ENCODE data around the gene NCKAP5. TPM values are rescaled to one million over a fixed set of nuclear protein-coding genes. Genes with fewer than 3 reads are reported as not detected.

NCKAP5 gene
- total and polyA plus RNA-seq, 7 donors = 0.03 to 1.2 (median 0.22) TPM

DNA sequence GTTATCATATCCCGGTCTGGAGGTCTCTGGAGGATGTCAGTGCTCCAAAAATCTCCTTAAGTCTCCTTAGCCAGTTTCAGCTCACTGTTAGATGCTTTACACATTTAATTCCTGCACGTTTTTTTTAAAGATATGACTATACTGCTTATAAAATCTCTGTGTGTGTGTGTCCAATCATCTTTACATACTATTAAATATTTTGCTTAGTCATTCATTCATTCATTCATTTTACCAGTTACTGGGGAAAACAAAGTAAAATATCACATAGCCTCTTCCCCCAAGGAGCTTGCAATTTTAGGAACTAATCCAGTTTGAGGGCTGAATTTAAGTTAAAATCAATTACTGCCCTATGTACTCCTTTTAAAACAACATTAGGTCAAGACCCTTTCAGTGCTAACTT lies 605.1 kb downstream of the NCKAP5 start:
- WGBS, 3 donors = 54 to 61% (median 57%) methylated on average over 2 of the region's 2 CpGs
- DNase-seq (no peak), ATAC-seq (no peak)
- H3K9me3 ChIP-seq = no peaks in the 10 kb centered on the region
- H3K36me3 ChIP-seq (ENCODE audit: insufficient read depth in 1 of 2, low read depth in 1 of 2) = no peaks in the 10 kb centered on the region
- no peak overlapping the region for H3K4me3 ChIP-seq
- TF ChIP-seq, protein P1, sequence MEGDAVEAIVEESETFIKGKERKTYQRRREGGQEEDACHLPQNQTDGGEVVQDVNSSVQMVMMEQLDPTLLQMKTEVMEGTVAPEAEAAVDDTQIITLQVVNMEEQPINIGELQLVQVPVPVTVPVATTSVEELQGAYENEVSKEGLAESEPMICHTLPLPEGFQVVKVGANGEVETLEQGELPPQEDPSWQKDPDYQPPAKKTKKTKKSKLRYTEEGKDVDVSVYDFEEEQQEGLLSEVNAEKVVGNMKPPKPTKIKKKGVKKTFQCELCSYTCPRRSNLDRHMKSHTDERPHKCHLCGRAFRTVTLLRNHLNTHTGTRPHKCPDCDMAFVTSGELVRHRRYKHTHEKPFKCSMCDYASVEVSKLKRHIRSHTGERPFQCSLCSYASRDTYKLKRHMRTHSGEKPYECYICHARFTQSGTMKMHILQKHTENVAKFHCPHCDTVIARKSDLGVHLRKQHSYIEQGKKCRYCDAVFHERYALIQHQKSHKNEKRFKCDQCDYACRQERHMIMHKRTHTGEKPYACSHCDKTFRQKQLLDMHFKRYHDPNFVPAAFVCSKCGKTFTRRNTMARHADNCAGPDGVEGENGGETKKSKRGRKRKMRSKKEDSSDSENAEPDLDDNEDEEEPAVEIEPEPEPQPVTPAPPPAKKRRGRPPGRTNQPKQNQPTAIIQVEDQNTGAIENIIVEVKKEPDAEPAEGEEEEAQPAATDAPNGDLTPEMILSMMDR (IDR thresholded peaks at IDR 0.05) = no peak
- H3K4me1 ChIP-seq = no peaks in the 10 kb centered on the region
- H3K27ac ChIP-seq = no peak overlapping the region
- intact Hi-C loops (cut with DNase I) = no loop called here
- peaks cover 0 to 2% (median 0%) of the 10 kb centered on the region in 3 donors for H3K27me3 ChIP-seq (ENCODE audit: insufficient read depth in 3 of 3, low read length in 2 of 3)

DNA sequence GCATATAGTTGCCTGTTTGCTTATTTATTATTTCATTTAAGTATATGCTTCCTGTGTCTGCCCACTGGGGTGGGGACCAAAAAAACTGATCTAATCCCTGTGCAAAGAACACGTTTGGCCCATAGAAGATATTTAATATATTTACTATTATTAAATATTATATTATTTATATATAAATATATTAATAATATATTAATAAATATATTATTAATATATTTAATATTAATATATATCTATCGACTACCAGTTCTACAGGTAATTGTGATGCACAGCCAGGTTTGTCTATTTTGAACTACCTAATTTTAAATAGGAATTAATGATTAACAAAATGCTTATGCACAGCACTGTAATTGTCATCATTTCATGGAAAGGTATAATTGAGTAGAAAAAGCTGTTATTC lies 609.4 kb downstream of the NCKAP5 start:
- intact Hi-C loops (cut with DNase I) = no loop called here
- H3K9me3 ChIP-seq = no peaks in the 10 kb centered on the region
- WGBS, 3 donors = 87 to 93% (median 89%) methylated on average over 2 of the region's 2 CpGs

DNA sequence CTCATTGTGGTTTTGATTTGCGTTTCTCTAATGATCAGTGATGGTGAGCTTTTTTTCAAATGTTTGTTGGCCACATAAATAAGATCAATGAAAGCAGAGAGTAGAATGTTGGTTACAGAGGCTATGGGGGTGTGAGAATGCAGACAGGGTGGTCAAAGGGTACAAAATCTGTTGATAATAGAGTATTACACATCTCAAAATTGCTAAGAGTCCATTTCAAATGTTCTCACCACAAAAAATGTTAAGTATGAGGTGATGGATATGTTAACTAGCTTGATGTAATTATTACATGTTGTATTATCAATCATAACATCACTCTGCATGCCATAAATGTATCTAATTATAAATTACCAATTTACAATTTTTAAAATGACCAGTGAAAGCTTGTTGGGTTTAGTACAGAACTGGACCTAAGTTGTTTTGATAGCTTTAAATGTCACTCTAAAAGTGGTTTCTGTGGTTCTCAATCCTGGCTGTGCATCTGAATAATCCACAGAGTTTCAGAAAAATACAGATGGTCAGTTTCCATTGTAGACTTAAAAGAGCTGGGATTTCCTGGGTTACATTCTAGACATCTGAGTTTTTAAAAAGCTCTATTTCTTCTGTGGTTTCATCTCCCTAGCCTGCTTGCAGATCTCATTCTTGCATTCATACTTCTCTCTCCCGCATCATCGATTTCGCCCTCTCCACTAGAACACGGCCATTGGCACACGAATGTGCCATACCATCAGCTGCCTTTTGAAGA lies 612.2 kb downstream of the NCKAP5 start:
- H3K27ac ChIP-seq = no peak overlapping the region
- TF ChIP-seq, protein P1 (IDR thresholded peaks at IDR 0.05) = no peak
- no peak overlapping the region for H3K4me3 ChIP-seq
- ATAC-seq (no peak), DNase-seq (no peak)
- H3K27me3 ChIP-seq (ENCODE audit: insufficient read depth in 3 of 3, low read length in 2 of 3) = no peaks in the 10 kb centered on the region
- no peaks in the 10 kb centered on the region for H3K4me1 ChIP-seq
- 82 to 89% (median 87%) methylated on average over 6 of the region's 6 CpGs for WGBS, 3 donors
- no peaks in the 10 kb centered on the region for H3K36me3 ChIP-seq (ENCODE audit: insufficient read depth in 1 of 2, low read depth in 1 of 2)
- H3K9me3 ChIP-seq = no peaks in the 10 kb centered on the region
- intact Hi-C loops (cut with DNase I) = no loop called here

More for the DNA sequence above, 609.4 kb downstream of the NCKAP5 start:
- H3K36me3 ChIP-seq (ENCODE audit: insufficient read depth in 1 of 2, low read depth in 1 of 2) = no peaks in the 10 kb centered on the region
- no peak overlapping the region for H3K4me3 ChIP-seq
- H3K4me1 ChIP-seq = no peaks in the 10 kb centered on the region
- no peaks in the 10 kb centered on the region for H3K27me3 ChIP-seq (ENCODE audit: insufficient read depth in 3 of 3, low read length in 2 of 3)
- H3K27ac ChIP-seq = no peak overlapping the region
- ATAC-seq (no peak), DNase-seq (no peak)
- TF ChIP-seq, protein P1 (IDR thresholded peaks at IDR 0.05) = no peak

DNA sequence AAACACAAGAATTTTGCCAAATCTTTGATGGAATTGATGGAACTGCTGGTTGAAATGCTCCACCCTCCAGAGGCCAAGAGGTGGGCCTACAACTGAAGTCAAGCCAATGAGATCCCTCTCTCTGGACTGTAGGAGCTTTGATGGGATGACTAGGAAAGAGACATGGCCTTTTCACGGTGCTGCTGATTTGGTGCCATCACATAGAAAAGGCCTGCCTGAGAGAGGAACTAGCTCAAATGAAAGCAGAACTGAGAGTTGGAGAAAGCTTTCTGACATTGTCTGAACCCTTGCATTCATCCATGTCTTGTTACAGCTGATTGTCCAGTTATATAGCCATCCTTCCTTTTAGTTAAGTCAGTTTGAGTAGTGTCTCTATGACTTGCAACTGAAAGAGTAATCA lies 614.5 kb downstream of the NCKAP5 start:
- H3K27ac ChIP-seq = no peak overlapping the region
- ATAC-seq (no peak), DNase-seq (no peak)
- WGBS, 3 donors = 88 to 95% (median 90%) methylated on average over 1 of the region's 1 CpG
- H3K4me1 ChIP-seq = no peaks in the 10 kb centered on the region
- no peaks in the 10 kb centered on the region for H3K36me3 ChIP-seq (ENCODE audit: insufficient read depth in 1 of 2, low read depth in 1 of 2)
- H3K9me3 ChIP-seq = no peaks in the 10 kb centered on the region
- intact Hi-C loops (cut with DNase I) = no loop called here
- no peak overlapping the region for H3K4me3 ChIP-seq
- TF ChIP-seq, protein P1 (IDR thresholded peaks at IDR 0.05) = no peak
- H3K27me3 ChIP-seq (ENCODE audit: insufficient read depth in 3 of 3, low read length in 2 of 3) = no peaks in the 10 kb centered on the region
